MM.1S (cell line): ENCODE measurements around the gene RTL9.

ENCODE experiments used
- DNase-seq: peaks from one replicate; pipeline ENCODE4 v3.0.0-alpha.2; 2015
- H2AFZ ChIP-seq: fragments of 300-600 bp; sonication (generic); 2 replicates; pipeline ENCODE4 v1.6.0; 2016; ENCODE audit warnings: antibody characterized with exemption, low read length
- H3F3A ChIP-seq: fragments of 300-600 bp; sonication (generic); 2 replicates; pipeline ENCODE4 v1.6.1; 2016; ENCODE audit warnings: mild to moderate bottlenecking, antibody characterized with exemption, low read length, moderate library complexity, mixed read lengths; ENCODE audit not compliant: insufficient read depth
- H3K27ac ChIP-seq: fragments of 300-600 bp; sonication (generic); 2 replicates; pipeline ENCODE4 v1.5.1; 2016; ENCODE audit warnings: mild to moderate bottlenecking, low read length
- H3K27me3 ChIP-seq: fragments of 300-600 bp; sonication (generic); replicated peaks from 2 replicates; pipeline ENCODE4 v1.6.0; 2016; ENCODE audit warnings: low read length; ENCODE audit not compliant: insufficient read depth
- H3K36me3 ChIP-seq: fragments of 300-600 bp; sonication (generic); replicated peaks from 2 replicates; pipeline ENCODE4 v1.6.1; 2016; ENCODE audit warnings: mild to moderate bottlenecking, low read length, mixed read lengths; ENCODE audit not compliant: insufficient read depth
- H3K4me1 ChIP-seq: fragments of 300-600 bp; sonication (generic); 2 replicates; pipeline ENCODE4 v1.6.1; 2016; ENCODE audit warnings: low read length, mixed read lengths
- H3K4me2 ChIP-seq: fragments of 300-600 bp; sonication (generic); 2 replicates; pipeline ENCODE4 v1.6.0; 2016; ENCODE audit warnings: low read depth, low read length
- H3K4me3 ChIP-seq: fragments of 300-600 bp; sonication (generic); 2 replicates; pipeline ENCODE4 v1.5.1; 2016; ENCODE audit warnings: low read length, mixed read lengths
- H3K79me2 ChIP-seq: fragments of 300-600 bp; sonication (generic); 2 replicates; pipeline ENCODE4 v1.6.1; 2016; ENCODE audit warnings: mixed run types, low read length, mixed read lengths
- H3K9ac ChIP-seq: fragments of 300-600 bp; sonication (generic); 2 replicates; pipeline ENCODE4 v1.6.1; 2016; ENCODE audit warnings: low read length, mixed read lengths
- H3K9me2 ChIP-seq: fragments of 300-600 bp; sonication (generic); replicated peaks from 2 replicates; pipeline ENCODE4 v1.6.1; 2016; ENCODE audit warnings: mild to moderate bottlenecking, low read length, mixed read lengths; ENCODE audit not compliant: insufficient read depth
- H3K9me3 ChIP-seq: fragments of 300-600 bp; sonication (generic); replicated peaks from 2 replicates; pipeline ENCODE4 v1.6.1; 2016; ENCODE audit warnings: mild to moderate bottlenecking, low read length, mixed read lengths; ENCODE audit not compliant: insufficient read depth
- H4K20me1 ChIP-seq: fragments of 300-600 bp; sonication (generic); 2 replicates; pipeline ENCODE4 v1.6.1; 2016; ENCODE audit warnings: mild to moderate bottlenecking, low read length, moderate library complexity, mixed read lengths; ENCODE audit not compliant: insufficient read depth
- EZH2 ChIP-seq: fragments of 300-600 bp; sonication (generic); optimal IDR thresholded peaks from 2 replicates; pipeline ENCODE3; 2017; ENCODE audit warnings: low read depth, mild to moderate bottlenecking, antibody characterized with exemption, low read length, mixed read lengths
- EZH2phosphoT487 ChIP-seq: fragments of 300-600 bp; sonication (generic); IDR thresholded peaks from 2 replicates; pipeline ENCODE4 v1.6.1; 2018; ENCODE audit warnings: antibody characterized with exemption, low read length
- TF ChIP-seq, protein P1 (sequence below): fragments of 300-600 bp; sonication (generic); IDR thresholded peaks from 2 replicates; pipeline ENCODE4 v1.5.1; 2016; ENCODE audit warnings: antibody characterized with exemption, low read length, mixed read lengths

The RTL9 gene

DNA sequence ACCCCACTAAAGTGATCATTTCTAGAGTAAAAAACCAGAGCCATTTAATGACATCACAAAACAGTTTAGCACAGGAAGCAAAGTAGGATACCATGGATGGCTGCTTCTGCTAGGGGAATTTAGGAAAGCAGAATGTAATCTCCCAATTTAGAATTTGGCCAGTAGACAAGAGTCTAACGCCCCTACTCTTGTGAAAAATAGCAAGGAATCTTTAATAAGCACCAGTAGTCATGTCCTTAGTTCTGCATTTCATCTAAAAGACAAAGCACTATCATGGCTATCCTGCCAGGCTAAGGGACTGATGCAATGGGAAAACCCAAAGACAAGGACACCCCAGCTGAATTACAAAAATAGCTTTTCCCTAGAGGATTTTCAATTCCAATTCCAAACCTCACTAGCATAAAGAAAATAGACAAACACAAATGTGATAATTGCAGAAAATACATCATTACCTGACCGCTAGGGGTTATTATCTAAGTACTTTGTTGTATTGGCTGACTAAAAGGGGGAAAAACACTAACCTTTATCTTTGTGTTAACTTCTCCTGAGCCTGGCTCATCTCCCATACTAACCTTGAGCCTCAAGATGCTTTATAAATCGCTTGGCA lies 38.2 kb upstream of the RTL9 start:
- H3K79me2 ChIP-seq, result peaks cover 24% of the 10 kb centered on the region
- H3K9me3 ChIP-seq, result no peaks in the 10 kb centered on the region
- no peaks in the 10 kb centered on the region for H3F3A ChIP-seq
- no peaks in the 10 kb centered on the region for H3K4me1 ChIP-seq
- H2AFZ ChIP-seq, result no peak overlapping the region
- no peak for DNase-seq
- TF ChIP-seq EZH2 (no peak), EZH2phosphoT487 (no peak)
- TF ChIP-seq, protein P1, sequence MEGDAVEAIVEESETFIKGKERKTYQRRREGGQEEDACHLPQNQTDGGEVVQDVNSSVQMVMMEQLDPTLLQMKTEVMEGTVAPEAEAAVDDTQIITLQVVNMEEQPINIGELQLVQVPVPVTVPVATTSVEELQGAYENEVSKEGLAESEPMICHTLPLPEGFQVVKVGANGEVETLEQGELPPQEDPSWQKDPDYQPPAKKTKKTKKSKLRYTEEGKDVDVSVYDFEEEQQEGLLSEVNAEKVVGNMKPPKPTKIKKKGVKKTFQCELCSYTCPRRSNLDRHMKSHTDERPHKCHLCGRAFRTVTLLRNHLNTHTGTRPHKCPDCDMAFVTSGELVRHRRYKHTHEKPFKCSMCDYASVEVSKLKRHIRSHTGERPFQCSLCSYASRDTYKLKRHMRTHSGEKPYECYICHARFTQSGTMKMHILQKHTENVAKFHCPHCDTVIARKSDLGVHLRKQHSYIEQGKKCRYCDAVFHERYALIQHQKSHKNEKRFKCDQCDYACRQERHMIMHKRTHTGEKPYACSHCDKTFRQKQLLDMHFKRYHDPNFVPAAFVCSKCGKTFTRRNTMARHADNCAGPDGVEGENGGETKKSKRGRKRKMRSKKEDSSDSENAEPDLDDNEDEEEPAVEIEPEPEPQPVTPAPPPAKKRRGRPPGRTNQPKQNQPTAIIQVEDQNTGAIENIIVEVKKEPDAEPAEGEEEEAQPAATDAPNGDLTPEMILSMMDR, result no peak
- H3K4me2 ChIP-seq, result no peak overlapping the region
- H4K20me1 ChIP-seq, result no peaks in the 10 kb centered on the region
- H3K27ac ChIP-seq, result no peak overlapping the region
- no peak overlapping the region for H3K9ac ChIP-seq
- no peaks in the 10 kb centered on the region for H3K36me3 ChIP-seq
- H3K27me3 ChIP-seq, result no peaks in the 10 kb centered on the region
- no peak overlapping the region for H3K4me3 ChIP-seq
- no peaks in the 10 kb centered on the region for H3K9me2 ChIP-seq

DNA sequence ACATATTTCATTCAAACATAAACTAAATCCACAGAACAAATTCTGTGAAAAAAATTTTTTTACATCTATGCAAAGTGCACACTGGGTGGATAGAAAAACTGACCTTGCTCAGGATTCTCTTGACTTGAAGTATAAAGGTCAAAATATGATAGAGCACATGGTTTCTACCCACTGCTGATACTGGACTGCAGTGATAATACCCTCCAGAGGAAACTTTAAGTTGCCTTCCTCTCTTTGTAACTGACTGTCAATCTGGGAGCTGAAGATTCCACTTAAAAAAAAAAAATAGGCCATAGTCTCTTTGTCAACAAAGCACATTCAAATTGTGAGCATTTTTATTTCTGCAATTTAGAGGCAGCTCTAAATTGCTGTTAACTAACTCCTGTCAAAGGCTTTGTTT lies 37.6 kb upstream of the RTL9 start:
- no peaks in the 10 kb centered on the region for H4K20me1 ChIP-seq
- no peak overlapping the region for H3K9ac ChIP-seq
- H3F3A ChIP-seq, result no peaks in the 10 kb centered on the region
- no peak for DNase-seq
- H3K4me2 ChIP-seq, result no peak overlapping the region
- no peak overlapping the region for H2AFZ ChIP-seq
- no peaks in the 10 kb centered on the region for H3K36me3 ChIP-seq
- H3K4me1 ChIP-seq, result no peaks in the 10 kb centered on the region
- H3K4me3 ChIP-seq, result no peak overlapping the region
- no peaks in the 10 kb centered on the region for H3K9me3 ChIP-seq
- peaks cover 18% of the 10 kb centered on the region for H3K79me2 ChIP-seq
- H3K27ac ChIP-seq, result no peak overlapping the region
- TF ChIP-seq EZH2 (no peak), EZH2phosphoT487 (no peak)
- TF ChIP-seq, protein P1, result no peak
- no peaks in the 10 kb centered on the region for H3K9me2 ChIP-seq
- H3K27me3 ChIP-seq, result no peaks in the 10 kb centered on the region

GRCh38 chrX:110321670-110322069 lies 37.0 kb upstream of the RTL9 start:
- no peaks in the 10 kb centered on the region for H3F3A ChIP-seq
- H3K9me3 ChIP-seq, result no peaks in the 10 kb centered on the region
- H4K20me1 ChIP-seq, result no peaks in the 10 kb centered on the region
- TF ChIP-seq EZH2 (no peak), EZH2phosphoT487 (no peak)
- TF ChIP-seq, protein P1, result no peak
- no peaks in the 10 kb centered on the region for H3K9me2 ChIP-seq
- H3K4me1 ChIP-seq, result no peaks in the 10 kb centered on the region
- DNase-seq, result no peak
- H2AFZ ChIP-seq, result no peak overlapping the region
- H3K27ac ChIP-seq, result no peak overlapping the region
- H3K4me2 ChIP-seq, result no peak overlapping the region
- no peak overlapping the region for H3K4me3 ChIP-seq
- H3K9ac ChIP-seq, result no peak overlapping the region
- peaks cover 12% of the 10 kb centered on the region for H3K79me2 ChIP-seq
- no peaks in the 10 kb centered on the region for H3K36me3 ChIP-seq
- no peaks in the 10 kb centered on the region for H3K27me3 ChIP-seq
